HTERT RPE-1 (cell line): Measurements from ENCODE around the gene P4HTM.

Source experiments
- in situ Hi-C: fragments of 300-500 bp; cut with MboI; formaldehyde crosslinking; loops from 4 replicates; pipeline ENCODE4 v1.14.3; 2020; ENCODE audit warnings: low sequenced_read_pairs

Gene P4HTM

GRCh38 chr3:48983096-48983495 lies 6.9 kb upstream of the P4HTM start:
- in situ Hi-C loops: no loop called here

GRCh38 chr3:48984663-48985062 lies 5.4 kb upstream of the P4HTM start:
- in situ Hi-C loops: no loop called here

- in situ Hi-C loops: no loop called here
These were observed 4.1 kb upstream of the P4HTM start for GRCh38 chr3:48985831-48986376.

GRCh38 chr3:48989126-48989795 lies 780 bp upstream of the P4HTM start:
- in situ Hi-C loops: no loop called here

- in situ Hi-C loops: no loop called here
These were observed 812 bp downstream of the P4HTM start for GRCh38 chr3:48990636-48991469.

GRCh38 chr3:48991851-48992545 lies 2.0 kb downstream of the P4HTM start:
- in situ Hi-C loops: no loop called here

- in situ Hi-C loops: no loop called here
These were observed 3.8 kb downstream of the P4HTM start for GRCh38 chr3:48993834-48994233.

- in situ Hi-C loops: no loop called here
These were observed 6.6 kb downstream of the P4HTM start for GRCh38 chr3:48996640-48997039.

- in situ Hi-C loops: no loop called here
These were observed 7.1 kb downstream of the P4HTM start for GRCh38 chr3:48997102-48997635.

- in situ Hi-C loops: no loop called here
These were observed 7.9 kb downstream of the P4HTM start for GRCh38 chr3:48997714-48998637.

GRCh38 chr3:48999085-48999858 lies 9.2 kb downstream of the P4HTM start:
- in situ Hi-C loops: no loop called here

- in situ Hi-C loops: no loop called here
These were observed 11.1 kb downstream of the P4HTM start for GRCh38 chr3:49001155-49001554.

- in situ Hi-C loops: no loop called here
These were observed 14.6 kb downstream of the P4HTM start for GRCh38 chr3:49004352-49005302.

GRCh38 chr3:49005303-49005680 lies 15.3 kb downstream of the P4HTM start:
- in situ Hi-C loops: no loop called here

- in situ Hi-C loops: no loop called here
These were observed 16.0 kb downstream of the P4HTM start for GRCh38 chr3:49005998-49006397.

GRCh38 chr3:49006408-49007067 lies 16.5 kb downstream of the P4HTM start:
- in situ Hi-C loops: no loop called here

GRCh38 chr3:49007068-49007770 lies 17.2 kb downstream of the P4HTM start, which contains the start of gene WDR6:
TSS of gene WDR6 (plus strand) at chr3:49007391. CDS start at chr3:49007432, 41 bp downstream.
- in situ Hi-C loops: no loop called here
